HG02884 (cell line): Measurements from ENCODE around the gene ECT2L.
"Not testable (repeated sequence)": the region's sequence is repeated elsewhere in the genome, so short reads cannot be mapped to it uniquely, and the experiment has no call there.

Experiments
- ATAC-seq: cut with Tn5 transposase; IDR thresholded peaks from one replicate; pipeline ENCODE4 v1.9.1; 2021; ENCODE audit warnings: mild to moderate bottlenecking, moderate library complexity; ENCODE audit not compliant: unreplicated experiment

ECT2L gene

DNA sequence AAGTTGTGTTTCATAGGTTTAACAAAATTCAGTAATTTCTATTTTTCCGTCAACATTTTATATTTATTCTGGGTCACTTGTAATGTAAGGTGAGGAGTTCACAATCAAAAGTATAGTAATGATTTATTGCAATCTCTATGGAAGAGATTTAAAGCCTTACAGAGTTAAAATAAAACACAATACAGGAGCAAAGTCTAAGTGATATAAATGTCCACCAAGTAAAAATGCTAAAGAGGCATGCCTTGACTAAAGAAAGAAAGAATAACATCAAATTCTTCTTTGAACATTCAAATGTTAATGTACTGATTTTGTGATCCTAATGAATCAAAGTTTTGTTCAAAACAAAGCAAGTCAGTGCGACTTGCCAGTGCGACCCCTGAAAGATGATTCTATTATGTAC lies 130.7 kb downstream of the ECT2L start:
- ATAC-seq: no peak

DNA sequence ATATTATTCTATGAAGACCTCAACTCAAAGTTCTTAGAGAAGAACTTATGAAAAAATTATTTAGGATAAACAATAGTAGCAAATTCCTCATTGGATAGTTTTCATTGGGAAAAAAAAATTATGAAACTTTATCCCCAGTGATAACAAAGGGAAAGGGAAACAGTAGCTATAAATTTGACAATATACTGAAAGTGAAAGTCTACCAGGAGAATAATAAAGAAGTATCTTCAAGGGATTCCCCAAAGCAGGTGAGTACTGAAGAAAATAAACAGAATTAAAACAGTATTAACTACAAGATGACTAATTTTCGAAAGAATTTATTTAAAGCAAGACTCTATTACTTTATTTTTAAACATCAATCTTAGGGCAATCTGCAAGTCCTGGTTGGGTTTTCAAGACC lies 135.8 kb downstream of the ECT2L start:
- ATAC-seq: no peak

DNA sequence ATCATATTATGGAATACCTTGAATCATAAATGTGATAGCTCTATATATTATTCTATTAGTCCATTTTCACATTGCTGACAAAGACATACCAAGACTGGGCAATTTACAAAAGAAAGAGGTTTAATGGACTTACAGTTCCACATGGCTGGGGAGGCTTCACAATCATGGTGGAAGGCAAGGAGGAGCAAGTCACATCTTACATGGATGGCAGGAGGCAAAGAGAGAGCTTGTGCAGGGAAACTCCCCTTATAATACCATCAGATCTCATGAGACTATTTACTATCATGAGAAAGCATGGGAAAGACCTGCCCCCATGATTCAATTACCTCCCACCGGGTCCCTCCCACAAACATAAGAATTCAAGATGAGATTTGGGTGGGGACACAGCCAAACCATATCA lies 141.0 kb downstream of the ECT2L start:
- ATAC-seq: not testable (repeated sequence)

DNA sequence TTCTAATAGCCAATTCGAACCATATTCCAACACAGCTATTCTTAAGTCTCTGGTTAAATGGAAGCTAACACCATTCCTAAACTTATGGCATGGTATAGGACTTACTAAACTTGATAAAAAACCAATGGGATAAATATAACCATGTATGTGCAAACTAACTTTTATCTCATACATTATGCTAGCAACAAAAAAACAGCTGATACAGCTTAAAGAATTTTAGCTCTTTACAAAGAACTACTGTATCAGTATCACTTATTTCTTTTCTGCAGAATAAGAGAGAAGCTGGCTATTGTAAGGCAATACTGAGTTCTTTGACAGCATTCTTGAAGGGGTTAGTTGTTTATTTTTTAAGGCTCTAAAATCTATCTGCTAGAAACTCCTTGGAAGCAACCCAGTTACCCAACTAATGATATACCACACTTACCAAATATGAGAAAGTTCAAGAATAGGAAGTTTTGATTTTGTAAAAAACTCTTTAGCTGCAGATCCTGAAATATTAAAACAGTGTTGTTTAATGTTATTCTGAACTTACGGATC lies 147.3 kb downstream of the ECT2L start:
- no peak for ATAC-seq

DNA sequence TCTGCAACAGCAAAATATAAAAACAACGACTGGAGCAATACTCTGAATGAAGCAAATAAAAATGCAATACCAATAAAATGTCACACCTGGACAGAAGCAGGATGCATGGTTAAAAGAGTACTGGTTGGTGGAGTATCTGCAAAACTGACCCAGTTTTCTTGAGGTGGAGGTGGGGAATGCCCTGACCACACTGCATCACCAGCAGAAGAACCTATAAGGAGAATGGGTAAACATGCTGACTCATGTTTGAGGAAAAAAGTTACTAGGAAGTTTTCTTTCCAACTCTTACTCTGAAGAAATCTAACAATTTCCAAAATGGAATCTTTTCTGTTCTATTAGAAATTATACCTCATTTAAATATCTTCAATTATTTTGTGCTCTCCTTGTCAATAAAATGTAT lies 148.5 kb downstream of the ECT2L start:
- peak; percentile 69 for ATAC-seq

DNA sequence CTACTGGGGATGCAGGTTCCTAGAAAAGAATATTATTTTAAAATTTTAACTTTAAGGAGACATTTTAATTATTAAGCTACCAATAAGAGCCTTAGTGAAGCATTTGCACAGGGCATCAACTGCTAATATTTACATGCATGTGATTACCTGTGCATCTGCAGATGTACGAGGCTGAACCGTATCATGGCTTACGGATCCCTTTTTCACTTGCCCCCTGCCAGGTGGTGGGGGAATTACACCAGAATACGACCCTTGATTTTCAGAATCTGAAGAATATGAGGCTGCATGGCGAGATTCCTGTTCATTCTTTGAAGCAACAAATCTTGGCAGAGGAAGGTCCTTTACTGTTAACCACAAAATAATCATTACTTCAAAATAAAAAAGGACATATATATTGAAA lies 149.5 kb downstream of the ECT2L start:
- ATAC-seq: no peak

DNA sequence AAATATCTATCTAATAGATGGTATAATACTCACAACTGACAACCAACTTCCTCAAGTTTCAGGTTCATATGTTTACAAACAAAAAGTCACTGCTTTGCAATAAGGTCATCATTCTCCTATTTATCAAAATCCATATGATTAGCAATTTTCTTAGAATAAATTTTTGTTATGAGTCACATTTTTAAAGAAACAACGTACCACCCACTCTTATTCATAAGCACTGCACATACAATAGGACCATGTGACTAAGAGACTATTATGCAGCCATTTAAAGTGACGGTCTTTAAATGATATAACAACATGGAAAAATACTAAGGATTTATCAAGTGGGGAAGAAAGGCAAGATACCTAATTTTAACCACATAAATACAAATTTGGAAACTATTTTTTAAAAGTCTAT lies 152.1 kb downstream of the ECT2L start:
- no peak for ATAC-seq

DNA sequence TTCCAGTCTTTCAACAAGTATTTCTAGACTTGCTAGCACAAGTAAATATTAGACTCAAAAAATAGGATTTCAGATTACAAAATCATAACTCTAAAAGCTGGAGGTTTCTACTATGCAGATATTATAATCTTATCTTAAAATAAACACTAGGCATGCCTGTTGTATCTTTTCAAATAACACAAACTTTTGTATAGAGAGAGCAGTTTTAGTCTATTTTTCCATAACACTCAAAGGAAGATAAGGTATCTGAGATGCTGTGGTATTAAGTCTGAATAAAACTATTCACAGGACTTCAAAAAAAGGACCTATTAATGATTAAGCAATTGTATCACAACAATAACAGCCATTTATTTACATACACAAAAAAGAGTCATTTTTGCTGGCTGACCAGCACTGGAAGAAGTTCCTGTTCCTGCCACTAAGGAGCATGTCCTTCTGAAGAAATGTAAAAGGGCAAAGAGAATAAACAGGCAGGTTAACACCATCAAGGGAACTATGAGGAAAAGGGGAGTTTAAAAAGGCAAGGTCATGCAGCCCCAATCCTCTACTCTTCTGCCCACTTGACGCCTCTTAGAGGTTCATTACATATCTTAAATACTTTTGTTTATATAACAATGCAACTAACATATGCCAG lies 152.8 kb downstream of the ECT2L start:
- ATAC-seq: no peak

DNA sequence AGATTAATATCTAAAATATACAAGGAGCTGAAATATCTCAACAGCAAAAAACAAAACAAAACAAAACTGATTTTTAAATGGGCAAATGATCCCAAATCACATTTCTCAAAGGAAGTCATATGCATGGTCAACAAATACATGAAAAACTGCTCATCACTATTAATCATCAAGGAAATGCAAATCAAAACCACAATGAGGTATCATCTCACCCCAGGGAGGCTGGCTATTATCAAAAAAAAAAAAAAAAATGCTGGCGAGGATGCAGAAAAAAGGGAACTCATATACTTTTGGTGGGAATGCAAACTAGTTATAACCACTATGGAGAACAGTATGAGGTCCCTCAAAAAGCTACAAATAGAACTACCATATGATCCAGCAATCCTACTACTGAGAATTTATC lies 157.6 kb downstream of the ECT2L start:
- no peak for ATAC-seq
